ENCODE results near the gene FAN1.

FAN1 gene

DNA sequence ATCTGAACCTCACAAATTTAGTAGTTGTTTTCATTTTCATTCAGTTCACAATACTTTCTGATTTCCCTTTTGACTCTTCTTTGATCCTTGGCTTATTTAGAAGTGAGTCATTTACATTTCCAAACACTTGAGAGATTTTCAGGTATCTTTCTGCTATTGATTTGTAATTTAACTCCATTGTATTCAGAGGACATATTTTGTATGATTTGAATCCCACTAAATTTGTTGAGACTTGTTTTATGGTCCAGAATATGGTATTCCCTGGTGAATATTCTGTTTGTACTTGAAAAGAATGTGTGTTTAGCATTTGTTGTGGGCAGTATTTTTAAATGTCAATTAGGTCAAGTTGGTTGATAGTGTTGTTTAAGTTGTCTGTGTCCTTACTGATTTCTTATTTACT is 29.6 kb downstream of the FAN1 start:
- no peak for DNase-seq (ENCODE audit: insufficient read length)
- FAIRE-seq = no peak
- TF ChIP-seq POLR2AphosphoS5 (IDR thresholded peaks at IDR 0.05; ENCODE audit: low read depth, low read length) (no peak), TAF1 (IDR thresholded peaks at IDR 0.05; ENCODE audit: borderline replicate concordance, low read depth, low read length) (no peak), POLR2A (IDR thresholded peaks at IDR 0.05; ENCODE audit: low read depth, low read length) (no peak)

DNA sequence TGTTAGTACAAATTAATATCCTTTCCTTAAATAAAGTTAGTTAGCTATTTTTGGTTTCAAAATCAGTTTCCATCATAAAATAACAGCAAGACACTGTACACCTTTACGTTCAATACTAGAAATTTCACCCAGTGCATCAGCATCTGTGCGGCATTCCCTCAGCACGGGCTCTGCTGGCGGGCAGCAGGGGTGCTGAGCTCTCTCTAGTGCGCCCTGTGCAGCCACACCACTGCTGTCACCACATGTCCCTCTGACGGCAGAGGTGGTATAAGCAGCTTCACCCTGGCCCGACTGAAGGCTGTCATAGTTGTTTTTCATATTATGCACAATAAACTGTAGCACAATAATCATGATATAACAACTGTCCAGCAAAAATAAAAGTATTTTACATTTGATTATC is 35.4 kb downstream of the FAN1 start:
- TF ChIP-seq POLR2A (IDR thresholded peaks at IDR 0.05; ENCODE audit: low read depth, low read length) (no peak), POLR2AphosphoS5 (IDR thresholded peaks at IDR 0.05; ENCODE audit: low read depth, low read length) (no peak), TAF1 (IDR thresholded peaks at IDR 0.05; ENCODE audit: borderline replicate concordance, low read depth, low read length) (no peak)
- FAIRE-seq = no peak
- DNase-seq (ENCODE audit: insufficient read length) = no peak

- FAIRE-seq = no peak
- no peak for TF ChIP-seq POLR2AphosphoS5 (IDR thresholded peaks at IDR 0.05; ENCODE audit: low read depth, low read length)
- TF ChIP-seq TAF1 (IDR thresholded peaks at IDR 0.05; ENCODE audit: borderline replicate concordance, low read depth, low read length) = no peak
- no peak for TF ChIP-seq POLR2A (IDR thresholded peaks at IDR 0.05; ENCODE audit: low read depth, low read length)
- no peak for DNase-seq (ENCODE audit: insufficient read length)
These were observed 36.6 kb downstream of the FAN1 start for GRCh38 chr15:30940359-30940758.

- no peak for DNase-seq (ENCODE audit: insufficient read length)
- no peak for FAIRE-seq
- TF ChIP-seq POLR2AphosphoS5 (IDR thresholded peaks at IDR 0.05; ENCODE audit: low read depth, low read length) (no peak), POLR2A (IDR thresholded peaks at IDR 0.05; ENCODE audit: low read depth, low read length) (no peak), TAF1 (IDR thresholded peaks at IDR 0.05; ENCODE audit: borderline replicate concordance, low read depth, low read length) (no peak)
These were observed 37.8 kb downstream of the FAN1 start for GRCh38 chr15:30941520-30941919.

GRCh38 chr15:30943654-30944335 is 40.1 kb downstream of the FAN1 start:
- no peak for FAIRE-seq
- TF ChIP-seq TAF1 (IDR thresholded peaks at IDR 0.05; ENCODE audit: borderline replicate concordance, low read depth, low read length) = no peak
- no peak for TF ChIP-seq POLR2A (IDR thresholded peaks at IDR 0.05; ENCODE audit: low read depth, low read length)
- TF ChIP-seq POLR2AphosphoS5 (IDR thresholded peaks at IDR 0.05; ENCODE audit: low read depth, low read length) = no peak
- no peak for DNase-seq (ENCODE audit: insufficient read length)

DNA sequence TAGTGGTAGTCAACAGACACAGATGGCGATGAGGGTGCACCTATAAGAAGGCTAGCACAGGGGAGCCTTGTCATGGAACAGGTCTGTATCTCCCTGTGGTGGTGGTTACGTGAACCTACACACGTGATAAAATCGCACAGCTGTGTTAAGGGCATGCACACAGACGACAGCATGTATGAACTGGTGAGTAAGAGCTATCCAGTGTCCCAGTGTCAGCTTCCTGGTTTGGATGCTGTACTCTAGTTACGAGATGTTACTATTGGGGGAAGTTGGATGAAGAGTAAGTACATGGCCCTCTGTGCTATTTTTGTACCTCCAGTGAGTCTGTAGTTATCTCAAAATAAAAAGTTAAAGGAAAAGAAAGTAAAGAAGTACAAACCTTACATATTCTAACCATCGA is 49.5 kb downstream of the FAN1 start:
- TF ChIP-seq POLR2A (IDR thresholded peaks at IDR 0.05; ENCODE audit: low read depth, low read length) (no peak), TAF1 (IDR thresholded peaks at IDR 0.05; ENCODE audit: borderline replicate concordance, low read depth, low read length) (no peak), POLR2AphosphoS5 (IDR thresholded peaks at IDR 0.05; ENCODE audit: low read depth, low read length) (no peak)
- FAIRE-seq (no peak), DNase-seq (ENCODE audit: insufficient read length) (no peak)

DNA sequence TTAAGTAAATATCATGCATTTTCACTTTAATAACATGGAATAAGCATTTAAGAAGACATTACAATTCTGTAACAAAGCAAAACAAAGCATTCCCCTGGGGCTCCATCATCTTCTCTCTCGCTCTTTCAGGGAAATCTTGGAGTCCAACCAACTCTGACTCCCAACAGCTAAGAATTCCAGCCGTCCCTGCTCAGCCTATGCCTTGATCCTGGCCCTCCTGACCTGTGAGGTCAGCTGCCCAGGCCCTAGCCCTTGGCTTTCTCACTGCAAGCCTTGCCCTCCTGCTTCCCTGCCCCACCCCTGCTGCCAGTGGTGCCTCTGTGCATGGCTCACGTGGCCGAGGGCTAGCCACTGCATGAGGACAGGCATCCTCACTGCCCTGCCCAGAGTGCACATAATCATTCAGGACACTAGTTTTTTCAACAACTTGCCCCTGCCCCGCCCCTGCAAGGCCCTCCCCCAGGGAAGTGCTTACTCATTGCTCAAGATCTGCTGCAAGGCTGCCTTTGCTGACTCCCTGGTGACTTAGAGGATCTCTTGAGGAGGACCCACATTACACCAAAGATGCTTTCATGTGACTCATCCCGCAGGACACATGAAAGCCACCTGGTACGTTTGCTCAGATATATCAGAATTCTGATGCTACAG is 50.1 kb downstream of the FAN1 start:
- TF ChIP-seq POLR2AphosphoS5 (IDR thresholded peaks at IDR 0.05; ENCODE audit: low read depth, low read length) = no peak
- TF ChIP-seq TAF1 (IDR thresholded peaks at IDR 0.05; ENCODE audit: borderline replicate concordance, low read depth, low read length) = no peak
- no peak for TF ChIP-seq POLR2A (IDR thresholded peaks at IDR 0.05; ENCODE audit: low read depth, low read length)
- no peak for FAIRE-seq
- no peak for DNase-seq (ENCODE audit: insufficient read length)

- TF ChIP-seq TAF1 (IDR thresholded peaks at IDR 0.05; ENCODE audit: borderline replicate concordance, low read depth, low read length) (no peak), POLR2AphosphoS5 (IDR thresholded peaks at IDR 0.05; ENCODE audit: low read depth, low read length) (no peak), POLR2A (IDR thresholded peaks at IDR 0.05; ENCODE audit: low read depth, low read length) (no peak)
- FAIRE-seq (no peak), DNase-seq (ENCODE audit: insufficient read length) (no peak)
These were observed 51.0 kb downstream of the FAN1 start for GRCh38 chr15:30954674-30955073.

GRCh38 chr15:30956216-30957124 is 52.8 kb downstream of the FAN1 start:
- no peak for FAIRE-seq

DNA sequence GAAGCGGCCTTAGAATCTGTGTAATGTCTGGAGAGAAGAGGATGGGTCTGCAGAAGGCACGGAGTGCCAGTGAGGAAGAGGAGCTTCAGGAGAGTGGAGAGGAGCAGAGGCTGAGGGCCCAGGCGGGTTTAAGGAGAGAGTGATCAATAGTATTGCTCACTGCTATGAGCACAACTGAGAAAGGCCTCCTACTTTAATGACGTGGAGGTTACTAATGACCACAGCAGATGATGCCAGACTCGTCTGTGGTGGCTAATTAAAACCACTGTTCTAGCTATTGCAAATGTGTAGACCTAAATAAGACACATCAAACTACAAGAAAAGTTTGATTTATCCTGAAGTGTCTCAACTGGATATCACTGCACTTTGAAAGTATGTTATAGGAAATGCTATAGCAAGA is 54.5 kb downstream of the FAN1 start:
- DNase-seq (ENCODE audit: insufficient read length) = no peak
- TF ChIP-seq POLR2AphosphoS5 (IDR thresholded peaks at IDR 0.05; ENCODE audit: low read depth, low read length) (no peak), TAF1 (IDR thresholded peaks at IDR 0.05; ENCODE audit: borderline replicate concordance, low read depth, low read length) (no peak), POLR2A (IDR thresholded peaks at IDR 0.05; ENCODE audit: low read depth, low read length) (no peak)
- no peak for FAIRE-seq

More at GRCh38 chr15:30956216-30957124, 52.8 kb downstream of the FAN1 start:
- DNase-seq (ENCODE audit: insufficient read length) = no peak
- TF ChIP-seq POLR2AphosphoS5 (IDR thresholded peaks at IDR 0.05; ENCODE audit: low read depth, low read length) = no peak
- no peak for TF ChIP-seq POLR2A (IDR thresholded peaks at IDR 0.05; ENCODE audit: low read depth, low read length)
- TF ChIP-seq TAF1 (IDR thresholded peaks at IDR 0.05; ENCODE audit: borderline replicate concordance, low read depth, low read length) = no peak

DNA sequence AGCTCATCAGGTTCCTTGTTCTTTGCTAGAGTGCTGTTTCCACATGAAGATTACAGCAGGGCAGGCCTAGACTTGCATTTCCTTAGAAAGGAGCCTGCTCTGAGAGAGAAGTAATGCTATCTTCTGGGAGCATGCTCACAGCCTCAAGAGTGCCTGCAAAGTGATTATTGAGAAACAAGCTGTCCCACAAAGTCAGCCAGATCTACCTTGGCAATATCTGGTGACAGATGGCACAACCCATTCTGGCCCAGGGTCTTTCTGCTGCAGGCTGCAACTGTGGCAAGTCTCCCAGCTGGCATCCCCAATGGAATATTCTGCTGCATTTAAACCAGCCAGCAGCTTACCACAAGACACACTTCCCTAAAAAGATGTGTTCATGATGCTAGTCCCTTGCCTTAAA is 58.4 kb downstream of the FAN1 start:
- TF ChIP-seq POLR2A (IDR thresholded peaks at IDR 0.05; ENCODE audit: low read depth, low read length) (no peak), TAF1 (IDR thresholded peaks at IDR 0.05; ENCODE audit: borderline replicate concordance, low read depth, low read length) (no peak), POLR2AphosphoS5 (IDR thresholded peaks at IDR 0.05; ENCODE audit: low read depth, low read length) (no peak)
- no peak for FAIRE-seq
- DNase-seq (ENCODE audit: insufficient read length) = no peak

Data from GM12892 (cell line).